Cerebellar cortex (tissue), 1 donor: Measurements from ENCODE around the gene DPH3.
"Not testable (repeated sequence)": the region's sequence is repeated elsewhere in the genome, so short reads cannot be mapped to it uniquely, and the experiment has no call there.

ENCODE experiments used
- DNase-seq: peaks from one replicate; pipeline ENCODE4 v3.0.0-alpha.2; 2015; ENCODE audit warnings: low spot score

Gene DPH3

GRCh38 chr3:16264708-16265454 lies at the start of gene DPH3, which contains the start of gene OXNAD1:
TSS of gene DPH3 (minus strand) at chr3:16264943. CDS start at chr3:16264876, 67 bp downstream.
TSS of gene OXNAD1 (plus strand) at chr3:16265212. CDS start at chr3:16270953, 5,741 bp downstream.
- peak; percentile 99 for DNase-seq

DNA sequence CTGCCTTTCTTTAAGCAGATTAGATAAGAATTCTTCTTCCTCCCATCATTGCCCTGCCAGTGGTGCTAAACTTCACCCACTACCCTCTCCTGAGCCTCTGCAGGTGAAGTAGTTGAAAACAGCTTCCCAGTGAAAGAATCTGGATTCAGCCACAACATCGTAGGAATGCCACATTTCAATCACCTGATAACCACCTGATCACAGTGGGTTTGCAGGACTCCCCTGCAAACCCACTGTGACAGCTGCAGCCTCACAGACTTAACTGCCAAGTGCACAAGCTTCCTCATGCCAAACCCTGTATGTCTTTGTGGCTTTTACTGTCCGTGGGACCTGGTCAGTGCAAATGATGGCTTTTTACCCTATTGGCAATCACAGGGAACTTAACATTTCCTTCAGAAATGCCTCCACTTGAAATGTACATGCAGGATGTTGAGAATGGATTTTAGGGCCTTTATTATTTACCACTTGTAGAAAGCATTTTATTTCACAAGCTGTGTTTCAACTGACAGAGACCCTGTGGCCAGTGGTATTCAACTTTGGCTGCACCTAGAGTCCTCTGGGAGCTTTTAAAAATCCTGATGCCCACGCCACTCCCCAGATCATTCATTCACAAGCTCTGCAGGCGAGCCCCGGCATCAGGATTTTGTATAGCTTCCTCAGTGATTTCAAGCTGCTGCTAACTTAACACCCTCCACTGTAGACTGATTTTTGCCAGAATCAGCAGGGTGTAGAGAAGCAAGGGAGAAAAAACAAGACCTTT lies 49.3 kb upstream of the DPH3 start:
- no peak for DNase-seq

DNA sequence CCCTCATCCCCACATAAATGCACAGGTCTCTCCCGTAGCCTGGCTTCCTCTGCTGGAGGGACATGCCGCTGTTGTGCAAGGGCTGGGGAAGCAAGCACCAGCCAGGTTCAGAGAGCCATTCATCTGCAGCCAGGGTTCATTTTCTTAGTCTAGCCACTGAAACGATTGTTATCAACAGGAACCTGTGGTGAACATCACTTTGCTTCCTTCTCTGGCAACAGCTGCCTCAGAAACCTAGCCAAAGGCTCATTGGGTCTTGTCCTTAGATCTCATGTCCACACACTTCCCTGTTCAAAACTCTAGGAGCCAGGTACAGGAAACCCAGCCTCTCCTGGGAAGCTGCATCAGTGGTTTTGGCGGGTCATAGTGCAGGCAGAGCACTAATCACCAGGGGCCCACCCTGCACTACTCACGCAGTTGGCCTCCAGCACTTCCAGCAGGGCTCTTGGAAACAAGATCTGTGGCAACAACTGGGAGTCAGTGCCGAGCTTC lies 47.3 kb upstream of the DPH3 start:
- DNase-seq = no peak

- DNase-seq = not testable (repeated sequence)
These were observed 45.7 kb upstream of the DPH3 start for GRCh38 chr3:16310486-16310885.

- DNase-seq = no peak
These were observed 44.8 kb upstream of the DPH3 start for GRCh38 chr3:16309558-16309957.

- no peak for DNase-seq
These were observed 44.0 kb upstream of the DPH3 start for GRCh38 chr3:16308727-16309126.

- no peak for DNase-seq
These were observed 43.2 kb upstream of the DPH3 start for GRCh38 chr3:16307832-16308531.

- DNase-seq = no peak
These were observed 40.4 kb upstream of the DPH3 start for GRCh38 chr3:16305111-16305541.

DNA sequence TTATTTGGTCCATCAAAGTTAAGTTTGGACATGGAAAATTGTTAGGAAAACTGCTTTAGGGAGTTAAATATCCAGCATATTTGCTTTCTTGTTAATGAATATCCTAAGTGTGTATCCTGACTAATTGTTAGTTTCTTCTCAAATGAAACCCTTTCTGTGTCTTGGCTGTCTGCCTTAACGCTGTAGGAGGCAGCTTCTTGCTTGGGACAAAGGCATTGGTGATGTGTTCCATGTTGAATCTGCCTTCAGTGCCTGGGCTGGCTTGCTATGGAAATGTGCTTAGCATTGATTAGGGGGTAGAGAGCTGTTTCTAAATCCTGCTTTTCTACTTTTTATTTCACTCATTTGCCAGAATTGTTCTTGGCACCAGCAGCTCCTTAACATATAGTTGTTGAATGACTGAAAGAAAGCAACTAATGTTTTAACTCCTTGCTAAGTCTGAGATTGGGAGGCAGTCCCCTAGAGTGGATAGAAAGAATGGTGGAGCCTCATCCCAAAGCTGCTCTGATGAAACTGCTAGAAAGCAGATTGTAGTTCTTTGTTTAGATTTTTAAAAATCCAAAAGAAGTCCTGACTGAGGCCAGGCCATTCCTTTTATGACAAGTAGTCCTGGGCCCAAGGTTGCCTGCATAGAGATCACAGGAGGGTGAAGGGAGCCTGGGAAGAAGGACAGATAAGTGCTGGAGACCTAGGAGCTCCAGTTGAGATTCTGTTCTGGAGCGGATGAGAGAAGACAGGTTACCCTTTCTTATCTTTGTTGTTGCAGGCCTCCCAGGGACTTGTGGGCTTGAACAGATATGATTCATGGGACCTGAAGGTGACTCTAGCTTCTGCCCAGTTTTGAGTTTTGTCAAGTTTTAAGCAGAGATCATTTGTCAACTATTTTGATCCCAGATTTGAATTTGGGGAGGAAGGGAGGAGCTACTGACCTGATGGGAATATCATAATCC lies 39.6 kb upstream of the DPH3 start:
- DNase-seq = no peak

DNA sequence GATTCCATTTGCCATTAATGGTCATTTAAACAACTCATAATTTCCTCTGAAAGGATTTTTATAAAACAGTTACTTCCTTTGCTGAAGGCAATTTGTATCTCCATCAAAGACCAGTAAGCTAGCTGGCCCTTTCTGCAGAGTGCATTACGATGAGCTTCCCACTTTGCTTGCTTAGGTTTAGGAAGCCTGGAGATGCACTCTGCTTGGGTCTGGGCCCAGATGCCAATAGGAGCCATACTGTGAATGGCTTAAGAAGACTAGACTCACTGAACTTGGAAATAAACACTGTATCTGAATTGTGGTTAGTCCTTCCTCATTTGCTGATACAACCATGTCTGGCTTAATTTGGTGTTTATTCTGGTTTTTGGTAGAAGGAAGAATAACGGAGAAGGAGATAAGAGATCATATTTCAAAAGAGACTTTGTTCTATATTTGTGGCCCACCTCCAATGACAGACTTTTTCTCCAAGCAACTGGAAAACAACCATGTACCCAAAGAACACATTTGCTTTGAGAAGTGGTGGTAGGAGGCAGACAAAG lies 38.4 kb upstream of the DPH3 start:
- no peak for DNase-seq

DNA sequence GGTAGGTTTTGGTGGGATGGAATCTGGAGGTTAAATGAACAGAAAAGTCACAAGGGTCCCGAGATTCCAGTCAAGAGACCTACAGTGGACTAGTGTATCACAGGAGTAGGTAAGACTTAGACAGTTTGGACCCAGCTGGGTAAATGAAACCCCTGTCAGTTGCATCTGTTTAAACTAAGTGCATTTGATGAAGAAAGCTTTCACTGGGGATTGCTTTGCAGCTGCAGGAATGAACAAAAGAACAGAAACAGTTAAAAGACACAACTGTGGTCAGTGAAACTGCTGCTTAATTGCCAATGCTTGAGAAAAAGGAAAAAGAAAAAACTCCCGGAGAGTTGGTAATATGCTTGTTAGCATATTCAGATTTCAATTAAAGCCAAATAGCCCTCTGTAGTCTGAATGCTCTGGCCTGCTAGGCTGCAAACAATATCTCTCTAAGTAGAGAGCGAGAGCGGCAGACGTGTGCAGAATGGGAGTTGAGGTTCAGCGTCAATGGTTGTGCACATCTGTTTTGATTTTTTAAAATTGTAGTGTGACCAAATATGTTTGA lies 37.4 kb upstream of the DPH3 start:
- DNase-seq = no peak

DNA sequence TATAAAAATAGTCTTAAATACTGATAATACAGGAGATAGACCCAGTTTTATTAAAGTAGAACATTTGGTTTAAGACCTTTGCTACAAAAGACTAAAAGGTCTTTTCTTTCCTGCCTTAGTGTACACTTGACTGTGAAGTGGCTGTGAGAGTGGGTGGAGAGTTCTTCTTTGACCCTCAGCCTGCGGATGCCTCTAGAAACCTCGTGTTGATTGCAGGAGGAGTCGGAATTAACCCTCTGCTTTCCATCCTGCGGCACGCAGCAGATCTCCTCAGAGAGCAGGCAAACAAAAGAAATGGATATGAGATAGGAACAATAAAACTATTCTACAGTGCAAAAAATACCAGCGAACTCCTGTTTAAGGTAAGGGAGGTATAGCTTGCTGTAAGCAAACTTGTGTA lies 36.8 kb upstream of the DPH3 start:
- DNase-seq = no peak

GRCh38 chr3:16300881-16301359 lies 36.2 kb upstream of the DPH3 start:
- no peak for DNase-seq

DNA sequence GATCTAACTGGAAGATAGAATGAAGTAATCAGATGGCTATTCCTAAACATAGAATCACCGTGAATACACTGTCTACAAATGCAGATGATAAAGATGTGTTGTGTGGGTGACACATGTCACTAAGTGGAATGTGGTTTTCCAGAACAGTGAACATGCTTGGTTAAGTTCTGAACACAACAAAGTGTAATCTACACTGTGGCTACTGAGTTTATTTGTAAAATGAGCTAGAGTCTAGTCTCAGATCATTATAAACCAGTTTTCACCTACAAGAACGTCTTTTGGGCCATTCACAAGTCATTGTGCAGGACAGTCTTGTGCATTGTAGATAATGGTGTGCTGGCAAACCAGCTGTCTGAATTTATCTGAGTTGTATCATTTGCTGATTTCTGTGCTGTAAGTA lies 35.6 kb upstream of the DPH3 start:
- DNase-seq = no peak

DNA sequence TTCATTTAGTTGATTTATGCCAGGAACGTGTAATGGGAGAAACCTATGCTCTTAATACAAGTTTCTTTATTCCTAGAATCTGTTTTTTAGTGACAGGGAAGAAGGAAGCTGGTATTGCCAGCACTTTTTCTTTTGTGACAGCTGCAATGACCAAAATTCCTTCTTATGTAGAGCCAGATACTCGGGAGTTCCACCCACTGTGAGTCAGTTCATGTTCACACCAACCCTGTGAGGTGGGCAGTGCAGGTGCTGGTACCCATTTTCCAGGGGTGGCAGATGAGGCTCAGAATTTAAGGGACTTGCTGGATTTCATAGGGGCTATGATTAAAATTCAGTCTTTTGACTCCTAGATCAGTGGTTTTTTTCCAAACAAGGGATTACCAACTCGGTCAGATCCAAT lies 35.0 kb upstream of the DPH3 start:
- DNase-seq = no peak

DNA sequence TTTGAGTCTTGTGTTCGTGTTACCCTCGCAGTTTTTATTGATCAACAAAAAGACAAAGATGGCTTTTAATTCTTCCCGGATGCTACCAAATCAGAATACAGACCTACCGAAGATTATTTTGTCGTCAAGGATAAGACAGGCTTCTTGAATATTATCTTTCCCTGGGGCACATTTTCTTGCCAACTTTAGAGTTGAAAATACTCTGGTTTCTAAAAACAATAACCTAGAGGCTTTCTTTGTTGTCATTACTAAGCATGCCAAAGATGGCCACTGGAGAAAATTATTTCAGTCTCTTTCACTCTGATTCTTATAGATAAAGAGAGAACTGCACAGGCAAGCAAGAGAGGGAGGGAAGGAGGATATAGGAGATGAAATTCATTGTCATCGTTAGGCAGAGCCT lies 34.1 kb upstream of the DPH3 start:
- DNase-seq = no peak

DNA sequence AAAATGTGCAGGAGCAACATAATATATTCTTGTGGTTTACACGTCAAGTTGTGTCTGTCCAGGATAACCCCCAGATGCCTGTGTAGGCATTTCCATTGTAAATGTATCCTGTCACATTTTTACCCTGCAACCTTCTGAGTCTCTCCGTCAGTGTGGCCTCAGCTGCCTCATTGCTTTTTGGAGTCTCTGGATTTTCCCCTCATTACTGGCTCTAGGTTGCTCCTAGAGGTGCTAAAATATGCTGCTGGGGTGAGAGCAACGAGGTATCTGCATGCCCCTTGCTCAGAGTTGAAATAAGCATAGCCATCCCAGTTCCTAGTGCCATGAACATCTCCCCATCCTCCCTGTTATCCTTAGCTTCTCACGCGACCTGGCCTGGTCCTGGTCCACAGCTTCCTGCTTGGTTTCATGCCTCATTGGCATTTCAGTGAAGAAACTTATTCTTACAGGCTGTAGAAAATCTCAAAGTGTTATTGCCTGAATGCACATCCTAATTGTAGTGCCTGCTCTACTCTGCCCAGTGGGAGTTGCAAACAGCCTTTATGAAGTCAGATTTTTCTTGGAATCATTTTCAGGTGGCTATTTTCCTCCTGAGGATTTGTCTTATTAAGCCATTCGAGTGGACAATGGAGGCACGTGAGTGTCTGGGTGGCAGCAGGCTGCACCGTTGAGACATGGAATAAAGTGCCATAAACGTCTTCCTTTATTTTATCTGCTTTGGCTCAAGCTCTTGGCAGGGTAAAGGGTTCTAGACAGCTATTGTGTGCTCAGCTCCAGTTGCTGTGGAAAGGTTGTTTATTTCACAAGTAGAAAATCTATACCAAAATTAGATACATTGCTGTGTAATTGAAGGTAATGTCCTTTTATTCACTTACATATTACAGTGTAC lies 33.5 kb upstream of the DPH3 start:
- DNase-seq = peak; percentile 17

DNA sequence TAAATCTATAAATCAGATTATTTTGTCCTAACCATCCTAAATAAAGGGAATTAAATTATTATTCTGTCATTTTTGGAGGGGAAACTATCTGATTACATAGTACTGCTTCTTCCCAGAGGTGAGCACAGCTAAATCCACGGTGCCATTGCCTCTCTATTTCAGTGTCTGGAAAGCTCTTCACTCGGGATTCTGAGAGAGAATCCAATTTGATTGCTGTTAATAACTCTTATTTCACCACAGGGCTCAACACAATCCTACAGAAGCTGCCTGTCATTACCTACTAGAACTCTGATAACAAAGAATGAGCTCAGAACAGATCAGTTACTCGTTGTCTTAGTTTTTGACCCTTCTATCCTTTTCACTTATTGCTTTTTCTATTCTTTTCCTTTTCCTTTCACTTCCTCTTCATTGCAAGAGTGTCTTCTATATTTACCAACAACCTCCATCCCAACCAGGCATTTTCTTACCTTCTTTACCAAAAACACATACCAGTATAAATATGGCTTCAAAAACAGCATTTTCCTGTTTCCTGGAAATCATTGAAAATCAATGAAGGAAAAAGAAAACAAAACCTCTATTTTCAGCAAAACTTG lies 30.7 kb upstream of the DPH3 start:
- DNase-seq = no peak

GRCh38 chr3:16294844-16295243 lies 30.1 kb upstream of the DPH3 start:
- no peak for DNase-seq
